Stimulated activated effector memory CD8-positive, alpha-beta T cell treated with anti-CD3 and anti-CD28 coated beads, Interleukin-12 subunit alpha, Interleukin-12 subunit beta, amount 100 ng/mL, for 72 hours (primary cell): ENCODE measurements around the gene NUMA1.

Source experiments
- ATAC-seq: fragments of 150-1000 bp; cut with Tn5 transposase; 2 replicates; pipeline ENCODE4 v1.10.0; 2021
- DNase-seq, 2 donors: peaks; one replicate each; pipeline ENCODE4 v3.0.0; 2021 to 2022; ENCODE audit warnings: low spot score in 2 of 2
- H3K27ac Mint-ChIP-seq: one replicate; pipeline ENCODE4 v1.8.0; 2022; ENCODE audit warnings: mild to moderate bottlenecking, mixed read lengths
- H3K36me3 Mint-ChIP-seq: one replicate; pipeline ENCODE4 v1.8.0; 2022; ENCODE audit warnings: mild to moderate bottlenecking, mixed read lengths
- H3K4me1 Mint-ChIP-seq: one replicate; pipeline ENCODE4 v1.8.0; 2022; ENCODE audit warnings: mixed read lengths
- H3K4me3 Mint-ChIP-seq: one replicate; pipeline ENCODE4 v1.8.0; 2022; ENCODE audit warnings: mild to moderate bottlenecking, mixed read lengths
- H3K9me3 Mint-ChIP-seq: one replicate; pipeline ENCODE4 v1.8.0; 2022; ENCODE audit warnings: mixed read lengths

NUMA1 gene

DNA sequence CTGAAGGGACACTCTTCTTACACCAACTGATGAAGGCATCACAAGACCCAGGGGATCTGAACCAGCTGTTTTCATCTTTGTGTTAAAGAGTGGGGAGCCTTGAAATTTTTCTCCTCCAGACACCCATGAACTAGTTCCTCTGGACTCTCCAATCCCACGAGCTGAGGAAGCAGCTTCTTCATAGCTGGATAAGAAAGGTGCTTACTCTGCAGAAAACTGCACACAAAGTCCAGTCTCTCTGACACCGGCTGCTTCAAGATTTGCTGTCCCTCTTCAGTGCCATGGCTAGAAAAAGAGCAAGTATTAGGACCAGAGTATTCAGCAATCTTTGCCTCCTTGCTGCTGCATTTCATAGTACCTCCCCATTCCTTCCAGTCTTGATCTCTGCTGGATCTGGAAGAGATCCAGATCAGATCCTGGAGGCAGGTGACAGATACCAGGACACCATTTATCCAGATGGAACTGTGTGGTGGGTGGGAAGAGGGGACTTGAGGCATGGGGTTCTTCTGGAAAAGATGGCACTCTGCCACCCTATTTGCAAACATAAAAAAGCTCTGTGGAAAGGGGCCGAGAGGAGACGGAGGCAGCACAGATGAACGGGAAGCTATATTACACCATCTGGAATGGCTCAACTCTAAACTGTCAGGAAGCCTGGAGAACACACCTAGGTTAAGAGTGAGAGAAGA lies 56.1 kb downstream of the NUMA1 start:
- ATAC-seq (no peak), DNase-seq (no peak)
- H3K9me3 Mint-ChIP-seq: no peaks in the 10 kb centered on the region
- peaks cover 22% of the 10 kb centered on the region for H3K4me1 Mint-ChIP-seq
- H3K36me3 Mint-ChIP-seq: peaks cover 99% of the 10 kb centered on the region
- no peak overlapping the region for H3K27ac Mint-ChIP-seq
- no peak overlapping the region for H3K4me3 Mint-ChIP-seq

DNA sequence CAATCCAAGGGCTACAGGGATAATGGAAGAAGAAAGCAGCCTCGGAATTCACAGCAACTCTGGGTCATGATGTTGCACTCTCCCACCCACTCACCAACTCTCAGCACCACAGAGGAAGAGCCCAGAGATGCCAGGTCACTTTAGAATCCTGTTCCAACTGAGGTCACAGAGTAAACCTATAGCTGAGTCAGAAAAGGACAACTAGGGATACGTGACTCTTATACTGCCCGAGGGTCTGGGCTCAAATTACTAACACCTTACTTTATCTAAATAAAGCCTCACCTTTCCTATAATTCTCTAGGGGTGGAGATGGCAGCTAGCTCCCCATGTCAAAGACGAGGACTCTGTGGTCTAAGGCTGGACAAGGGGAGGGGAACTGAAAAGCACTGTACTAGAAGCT lies 57.0 kb downstream of the NUMA1 start:
- no peak for DNase-seq
- Mint-ChIP-seq H3K4me1 (peaks cover 17% of the 10 kb centered on the region), H3K4me3 (no peak overlapping the region), H3K9me3 (no peaks in the 10 kb centered on the region), H3K27ac (peak overlapping the region; percentile 63), H3K36me3 (peaks cover 99% of the 10 kb centered on the region)
- no peak for ATAC-seq

DNA sequence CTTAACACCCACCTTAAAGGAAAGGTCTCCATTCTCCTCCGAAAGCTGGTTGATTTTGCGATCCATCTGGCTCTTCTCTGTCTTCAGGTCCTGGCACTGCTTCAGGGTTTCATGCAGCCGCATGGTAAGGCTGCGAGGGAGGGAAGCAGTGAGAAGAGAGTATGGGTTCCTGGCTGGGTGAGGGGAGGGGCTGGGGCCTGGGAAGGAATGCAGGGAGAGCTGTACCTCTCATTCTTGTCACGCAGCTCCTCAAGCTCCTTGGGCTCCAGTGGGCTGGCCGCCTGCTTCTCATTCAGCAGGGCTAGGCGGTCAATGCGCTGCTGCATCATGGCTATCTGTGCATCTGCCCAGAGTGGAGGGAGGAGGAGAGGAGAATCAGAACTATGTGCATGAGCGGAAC lies 62.2 kb downstream of the NUMA1 start:
- no peak for ATAC-seq
- Mint-ChIP-seq H3K4me3 (no peak overlapping the region), H3K4me1 (peaks cover 25% of the 10 kb centered on the region), H3K9me3 (no peaks in the 10 kb centered on the region), H3K27ac (peak overlapping the region; percentile 91), H3K36me3 (peaks cover 100% of the 10 kb centered on the region)
- DNase-seq: no peak

- peak overlapping the region; percentile 91 for H3K27ac Mint-ChIP-seq
- H3K9me3 Mint-ChIP-seq: no peaks in the 10 kb centered on the region
- H3K4me3 Mint-ChIP-seq: no peak overlapping the region
- peaks cover 25% of the 10 kb centered on the region for H3K4me1 Mint-ChIP-seq
- H3K36me3 Mint-ChIP-seq: peaks cover 100% of the 10 kb centered on the region
- DNase-seq: no peak
- no peak for ATAC-seq
Measured at GRCh38 chr11:72015511-72016061, 64.8 kb downstream of the NUMA1 start.

DNA sequence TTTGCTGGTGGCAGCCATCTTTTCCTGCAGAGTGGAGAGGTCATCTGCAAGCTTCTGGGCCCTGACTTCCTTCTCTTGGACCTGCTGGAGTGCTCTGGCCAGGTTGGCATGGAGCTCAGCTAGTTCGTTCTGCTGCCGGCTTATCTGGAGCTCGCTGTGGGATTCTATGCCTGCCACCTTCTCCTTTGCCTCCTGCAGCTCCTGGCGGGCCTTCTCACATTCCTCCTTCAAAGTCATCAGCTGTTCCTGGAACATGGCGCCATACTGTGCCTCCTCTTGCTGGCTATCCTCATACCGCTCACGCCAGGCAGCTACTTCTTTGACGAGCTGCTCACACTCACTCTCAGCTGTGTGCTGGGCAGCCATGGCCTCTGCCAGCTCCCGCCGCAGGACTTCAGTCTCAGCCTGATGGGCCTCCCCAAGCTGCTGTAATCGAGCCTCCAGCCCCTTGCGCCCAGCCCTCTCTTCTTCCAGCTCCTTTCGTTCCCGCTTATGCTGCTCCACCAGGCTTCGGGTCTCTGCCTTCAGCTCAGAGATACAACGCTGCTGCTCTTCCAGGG lies 65.5 kb downstream of the NUMA1 start:
- Mint-ChIP-seq H3K9me3 (no peaks in the 10 kb centered on the region), H3K4me3 (no peak overlapping the region), H3K27ac (peak overlapping the region; percentile 91), H3K36me3 (peaks cover 97% of the 10 kb centered on the region), H3K4me1 (peaks cover 25% of the 10 kb centered on the region)
- no peak for DNase-seq
- no peak for ATAC-seq

DNA sequence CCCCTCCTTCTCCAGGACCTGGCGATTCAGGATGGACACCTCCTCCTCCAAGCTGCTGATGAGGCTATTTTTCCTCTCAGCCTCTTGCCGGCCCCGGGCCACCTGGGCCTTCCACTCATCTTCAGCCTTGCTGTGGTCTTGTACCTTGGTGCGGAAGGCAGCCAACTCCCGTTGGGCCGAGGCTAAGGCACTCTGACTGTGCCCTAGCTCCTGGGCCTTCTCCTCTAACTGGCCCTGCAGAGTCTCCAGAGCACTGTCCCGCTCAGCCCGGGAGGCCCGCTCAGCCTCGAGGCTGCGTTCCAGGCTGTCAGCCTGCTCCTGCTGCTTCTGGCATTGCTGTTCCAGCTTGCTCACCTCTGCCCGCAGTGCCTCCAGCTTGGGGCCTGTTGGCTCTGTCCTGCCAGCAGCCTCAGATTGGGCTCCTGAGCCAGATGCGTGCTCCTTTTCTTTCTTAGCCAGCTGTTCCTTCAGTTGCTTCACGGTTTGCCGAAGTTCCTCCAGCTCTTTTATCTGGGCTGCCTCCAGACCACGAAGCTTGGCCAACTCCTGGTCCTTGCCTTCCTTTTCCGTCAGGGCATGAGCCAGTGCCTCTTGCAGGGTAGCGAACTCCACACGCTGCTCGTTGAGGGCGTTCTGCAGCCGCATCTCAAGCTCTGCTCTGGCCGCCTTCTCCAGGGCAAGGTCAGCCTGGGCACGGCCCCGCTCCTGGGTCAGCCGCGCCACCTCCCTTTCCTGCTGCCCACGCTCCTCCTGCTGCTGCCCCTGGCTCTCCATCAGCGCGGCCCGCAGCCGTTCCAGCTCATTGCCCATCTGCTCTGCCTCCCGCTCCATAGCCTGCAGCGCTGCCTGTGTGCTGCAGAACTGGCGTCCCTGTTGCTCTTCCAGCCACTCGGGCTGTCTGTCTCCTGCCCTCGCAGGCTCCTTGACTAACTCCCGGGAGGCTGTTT lies 66.3 kb downstream of the NUMA1 start:
- DNase-seq (no peak), ATAC-seq (no peak)
- Mint-ChIP-seq H3K4me1 (peaks cover 30% of the 10 kb centered on the region), H3K27ac (peak overlapping the region; percentile 91), H3K36me3 (peaks cover 97% of the 10 kb centered on the region), H3K9me3 (no peaks in the 10 kb centered on the region), H3K4me3 (no peak overlapping the region)

DNA sequence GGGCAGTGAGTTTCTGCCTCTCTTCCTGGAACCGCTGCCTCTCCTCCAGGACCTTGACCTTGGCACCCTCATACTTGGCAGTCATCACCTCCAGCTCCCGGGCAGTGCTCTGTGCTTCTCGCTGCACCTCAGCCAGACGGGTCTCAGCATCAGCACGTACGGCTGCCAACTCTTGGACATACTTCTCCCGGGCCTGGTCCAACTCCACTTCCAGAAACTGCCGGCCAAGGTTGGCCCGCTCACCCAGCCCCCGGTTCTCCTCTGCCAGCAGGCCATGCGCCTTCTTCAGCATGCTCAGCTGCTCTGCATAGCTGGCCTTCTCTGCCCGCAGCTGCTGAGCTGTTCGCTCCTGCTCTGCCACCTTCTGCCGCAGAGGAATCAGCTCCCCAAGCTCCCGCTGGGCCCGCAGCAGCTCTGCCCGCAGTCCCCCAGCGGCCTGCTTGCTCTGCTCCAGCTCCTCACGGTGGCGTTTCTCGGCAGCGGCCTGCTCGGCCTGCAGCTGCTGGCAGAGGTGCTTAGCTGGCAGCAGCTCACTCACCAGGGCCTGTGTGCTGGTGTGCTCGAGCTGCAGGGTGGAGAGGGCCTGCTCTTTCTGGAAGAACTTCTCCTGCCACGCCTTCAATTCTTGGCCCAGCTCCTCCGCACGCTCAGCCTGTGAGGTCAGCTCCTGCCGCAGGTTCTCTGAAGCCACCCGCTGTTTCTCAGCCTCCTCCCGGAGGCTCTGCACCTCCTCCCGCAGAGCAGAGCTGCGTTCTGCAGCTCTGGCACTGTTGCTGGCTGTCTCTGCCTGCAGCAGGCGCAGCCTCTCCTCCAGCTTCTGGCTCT lies 67.2 kb downstream of the NUMA1 start:
- Mint-ChIP-seq H3K27ac (peak overlapping the region; percentile 91), H3K9me3 (no peaks in the 10 kb centered on the region), H3K36me3 (peaks cover 97% of the 10 kb centered on the region), H3K4me3 (no peak overlapping the region), H3K4me1 (peaks cover 30% of the 10 kb centered on the region)
- DNase-seq: no peak
- ATAC-seq: no peak

DNA sequence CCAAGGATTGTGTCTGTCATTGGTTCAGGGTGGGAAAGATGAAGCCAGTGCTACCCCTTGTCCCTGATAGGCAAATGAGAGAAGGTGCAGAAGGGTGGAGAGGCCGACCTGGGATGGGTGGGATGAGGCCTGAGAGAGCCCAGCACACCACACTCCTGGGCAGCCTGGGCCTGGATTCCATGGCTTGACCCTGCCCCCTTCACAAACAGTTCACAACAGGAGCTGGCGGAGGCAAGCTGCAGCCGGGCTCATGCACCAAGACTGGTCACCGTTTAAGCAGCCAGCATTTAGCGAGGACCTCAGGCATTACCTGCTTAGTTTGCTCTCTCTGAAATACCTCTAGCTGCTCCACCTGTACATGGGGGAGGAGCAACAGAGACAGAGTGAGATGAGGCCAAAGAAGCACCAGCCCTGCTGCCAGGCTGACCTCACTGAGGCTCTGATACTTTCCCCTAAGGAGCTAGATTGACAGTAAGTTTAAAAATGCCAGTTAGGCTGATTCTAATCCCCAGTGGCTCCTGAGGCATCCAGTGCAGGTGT lies 68.2 kb downstream of the NUMA1 start:
- H3K4me1 Mint-ChIP-seq: peaks cover 30% of the 10 kb centered on the region
- peaks cover 97% of the 10 kb centered on the region for H3K36me3 Mint-ChIP-seq
- no peak for DNase-seq
- no peaks in the 10 kb centered on the region for H3K9me3 Mint-ChIP-seq
- no peak overlapping the region for H3K4me3 Mint-ChIP-seq
- H3K27ac Mint-ChIP-seq: peak overlapping the region; percentile 72
- no peak for ATAC-seq

DNA sequence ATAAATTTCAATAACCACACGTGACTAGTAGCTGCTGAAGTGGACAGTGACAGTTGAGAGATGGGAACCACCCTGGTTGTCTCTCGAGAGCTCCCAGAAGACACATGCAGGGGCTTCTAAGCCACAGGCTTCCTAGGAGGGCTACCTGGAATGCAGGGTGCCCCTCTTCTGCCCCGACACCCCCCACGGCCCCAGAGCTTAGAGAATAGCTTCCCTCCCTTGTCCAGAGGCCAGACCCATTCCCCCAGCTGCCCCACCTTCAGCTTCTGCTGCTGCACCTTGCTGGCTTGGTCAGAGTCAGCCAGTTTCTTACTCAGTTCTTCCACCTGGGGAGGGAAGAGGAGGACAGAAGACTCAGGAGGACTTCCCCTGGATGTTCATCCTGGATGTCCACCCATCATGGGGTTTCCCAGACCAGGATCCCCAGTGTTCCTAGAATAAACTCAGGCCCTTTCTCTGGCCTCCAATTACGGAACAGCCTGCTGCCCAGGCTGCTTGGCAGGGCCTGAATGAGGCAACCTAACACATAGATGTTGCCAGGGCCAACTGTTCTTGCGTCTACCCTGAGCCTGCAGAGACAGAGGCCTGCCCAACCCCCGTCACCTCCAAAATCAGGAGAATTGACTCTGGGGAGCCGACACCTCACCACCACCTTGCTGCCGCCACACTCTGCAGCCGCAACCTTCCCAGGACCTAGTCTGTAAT lies 69.7 kb downstream of the NUMA1 start:
- Mint-ChIP-seq H3K36me3 (peaks cover 97% of the 10 kb centered on the region), H3K9me3 (no peaks in the 10 kb centered on the region), H3K4me3 (no peak overlapping the region), H3K4me1 (peaks cover 29% of the 10 kb centered on the region), H3K27ac (peak overlapping the region; percentile 59)
- DNase-seq (no peak), ATAC-seq (no peak)

DNA sequence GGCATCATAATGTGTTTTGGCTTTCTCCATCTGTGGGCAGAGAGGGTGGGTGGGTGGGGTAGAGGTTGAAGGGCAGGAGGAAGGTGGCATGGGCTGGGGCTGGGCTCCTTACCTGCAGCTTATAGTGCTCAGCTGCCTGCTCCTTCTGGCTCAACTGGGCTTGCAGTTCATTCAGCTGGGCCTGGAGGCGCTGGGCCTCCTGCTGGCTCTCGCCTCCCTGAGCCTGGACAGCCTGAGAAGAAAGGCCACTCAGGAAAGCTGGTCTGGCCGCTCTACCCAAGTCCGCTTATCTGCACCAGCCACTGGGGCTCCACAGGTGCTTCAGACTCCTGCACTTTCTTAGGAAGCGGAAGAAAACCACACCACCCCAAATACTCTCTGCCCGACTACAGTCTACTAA lies 71.2 kb downstream of the NUMA1 start:
- no peaks in the 10 kb centered on the region for H3K9me3 Mint-ChIP-seq
- ATAC-seq (no peak), DNase-seq (no peak)
- H3K4me1 Mint-ChIP-seq: peaks cover 14% of the 10 kb centered on the region
- no peak overlapping the region for H3K4me3 Mint-ChIP-seq
- peak overlapping the region; percentile 59 for H3K27ac Mint-ChIP-seq
- H3K36me3 Mint-ChIP-seq: peaks cover 97% of the 10 kb centered on the region

- ATAC-seq (no peak), DNase-seq (no peak)
- H3K9me3 Mint-ChIP-seq: no peaks in the 10 kb centered on the region
- no peak overlapping the region for H3K4me3 Mint-ChIP-seq
- peaks cover 97% of the 10 kb centered on the region for H3K36me3 Mint-ChIP-seq
- H3K27ac Mint-ChIP-seq: peak overlapping the region; percentile 88
- peaks cover 9% of the 10 kb centered on the region for H3K4me1 Mint-ChIP-seq
Measured at GRCh38 chr11:72008728-72009127, 71.6 kb downstream of the NUMA1 start.

DNA sequence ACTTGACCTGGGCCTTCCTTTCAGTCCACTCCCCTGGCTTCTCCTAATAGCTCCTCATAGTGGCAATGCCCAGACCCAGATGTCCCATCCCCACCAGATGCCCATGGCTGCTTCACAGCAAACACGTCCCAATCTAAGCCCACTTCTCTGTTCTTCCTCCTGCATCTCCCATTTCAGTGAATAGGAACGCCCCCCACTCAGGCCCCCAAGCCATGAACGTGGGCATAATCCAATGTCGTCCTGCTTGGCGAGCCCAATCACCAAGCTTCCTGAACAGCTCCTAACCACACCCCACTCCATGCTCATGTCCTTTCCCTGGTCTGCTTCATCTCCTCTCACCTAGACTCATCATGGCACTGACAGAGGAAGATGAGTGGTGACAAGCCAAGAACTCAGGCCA lies 72.8 kb downstream of the NUMA1 start:
- Mint-ChIP-seq H3K27ac (peak overlapping the region; percentile 88), H3K4me1 (peaks cover 6% of the 10 kb centered on the region)

GRCh38 chr11:72007089-72007476 lies 73.3 kb downstream of the NUMA1 start:
- Mint-ChIP-seq H3K4me1 (peaks cover 11% of the 10 kb centered on the region), H3K36me3 (peaks cover 97% of the 10 kb centered on the region), H3K27ac (peak overlapping the region; percentile 88), H3K4me3 (no peak overlapping the region), H3K9me3 (no peaks in the 10 kb centered on the region)
- no peak for ATAC-seq
- no peak for DNase-seq

More for the DNA sequence above, 72.8 kb downstream of the NUMA1 start:
- Mint-ChIP-seq H3K36me3 (peaks cover 97% of the 10 kb centered on the region), H3K9me3 (no peaks in the 10 kb centered on the region), H3K4me3 (no peak overlapping the region)
- no peak for DNase-seq
- no peak for ATAC-seq
